SK-N-SH (cell line): ENCODE measurements around the gene ZSWIM3. TPM values are rescaled to one million over a fixed set of nuclear protein-coding genes. Genes with fewer than 3 reads are reported as not detected.

Experiments
- CTCF ChIA-PET: fragments of 300-600, 350-600 bp; formaldehyde crosslinking; extraction: SDS; loops from one replicate; lab custom pipeline; 2021; lab: Yijun Ruan, JAX
- POLR2A ChIA-PET: fragments of 350-600 bp; sonication (Branson Sonifier 250); formaldehyde crosslinking; extraction: SDS; loops from one replicate; lab custom pipeline; 2020; ENCODE audit warnings: antibody characterized with exemption, inconsistent platforms; lab: Yijun Ruan, JAX
- DNase-seq: peaks from one replicate; pipeline ENCODE4 v3.0.0; 2012
- H2AFZ ChIP-seq: fragments of 200-600 bp; sonication (generic); 2 replicates; pipeline ENCODE4 v1.8.1; 2016; ENCODE audit warnings: antibody characterized with exemption, mild to moderate bottlenecking, low read depth
- H3F3A ChIP-seq: fragments of 200-600 bp; sonication (generic); replicated peaks from 2 replicates; pipeline ENCODE3; 2016; ENCODE audit warnings: antibody characterized with exemption, mild to moderate bottlenecking; ENCODE audit not compliant: insufficient read depth
- H3K27ac ChIP-seq, 2 experiments: fragments of 200-500 bp in 1 of 2; fragments of 200-600 bp in 1 of 2; sonication (Bioruptor generic) in 1 of 2; sonication (generic), shearing (Covaris generic) in 1 of 2; 2 replicates each; pipeline versions ENCODE4 v1.5.1 to v1.6.1; 2014 to 2016; ENCODE audit warnings: low read depth in 2 of 2, inconsistent platforms in 1 of 2, low read length in 1 of 2, mild to moderate bottlenecking in 1 of 2, mixed read lengths in 1 of 2
- H3K27me3 ChIP-seq: fragments of 200-600 bp; sonication (generic), shearing (Covaris generic); 2 replicates; pipeline ENCODE4 v1.6.1; 2016; ENCODE audit warnings: mixed run types; ENCODE audit not compliant: insufficient read depth
- H3K36me3 ChIP-seq, 2 experiments: fragments of 200-500 bp in 1 of 2; fragments of 200-600 bp in 1 of 2; sonication (Bioruptor generic) in 1 of 2; sonication (generic) in 1 of 2; replicated peaks in 1 of 2; 2 replicates each; pipeline versions ENCODE3 to v1.5.1; 2014 to 2016; ENCODE audit warnings: low read length in 1 of 2, mild to moderate bottlenecking in 1 of 2; ENCODE audit not compliant: insufficient read depth in 2 of 2, control insufficient read depth in 1 of 2
- H3K4me1 ChIP-seq, 2 experiments: fragments of 200-500 bp in 1 of 2; fragments of 200-600 bp in 1 of 2; sonication (Bioruptor generic) in 1 of 2; sonication (generic), shearing (Covaris generic) in 1 of 2; 2 replicates each; pipeline versions ENCODE4 v1.5.1 to v1.6.1; 2014 to 2016; ENCODE audit warnings: low read depth in 1 of 2, low read length in 1 of 2, mixed run types in 1 of 2; ENCODE audit not compliant: insufficient read depth in 2 of 2, control insufficient read depth in 1 of 2
- H3K4me2 ChIP-seq: fragments of 200-600 bp; sonication (generic), shearing (Covaris generic); 2 replicates; pipeline ENCODE4 v1.6.1; 2017; ENCODE audit warnings: mixed run types
- H3K4me3 ChIP-seq, 2 experiments: fragments of 200-500 bp in 1 of 2; fragments of 200-600 bp in 1 of 2; sonication (Bioruptor generic) in 1 of 2; sonication (generic), shearing (Covaris generic) in 1 of 2; 2 replicates each; pipeline versions ENCODE4 v1.5.1 to v1.8.1; 2014 to 2016; ENCODE audit warnings: low read depth in 2 of 2, inconsistent platforms in 1 of 2, low read length in 1 of 2, mild to moderate bottlenecking in 1 of 2, mixed read lengths in 1 of 2, moderate library complexity in 1 of 2
- H3K79me2 ChIP-seq: fragments of 200-600 bp; sonication (generic); 2 replicates; pipeline ENCODE4 v1.8.1; 2017; ENCODE audit warnings: mild to moderate bottlenecking; ENCODE audit not compliant: insufficient read depth
- H3K9ac ChIP-seq: fragments of 200-600 bp; sonication (generic); 2 replicates; pipeline ENCODE4 v1.6.1; 2017; ENCODE audit warnings: mixed run types
- H3K9me2 ChIP-seq: fragments of 200-600 bp; sonication (generic); 2 replicates; pipeline ENCODE4 v1.6.1; 2017; ENCODE audit warnings: mixed run types
- H3K9me3 ChIP-seq: fragments of 200-600 bp; sonication (generic); 2 replicates; pipeline ENCODE4 v1.6.1; 2017; ENCODE audit warnings: mixed run types, mild to moderate bottlenecking, moderate library complexity
- H4K20me1 ChIP-seq: fragments of 200-600 bp; sonication (generic); 2 replicates; pipeline ENCODE4 v1.6.1; 2017; ENCODE audit warnings: mild to moderate bottlenecking, mixed run types; ENCODE audit not compliant: insufficient read depth
- CHD2 ChIP-seq: fragments of 150-350 bp; IDR thresholded peaks from 2 replicates; pipeline ENCODE4 v1.6.1; 2018; ENCODE audit warnings: low read length; ENCODE audit not compliant: partially characterized antibody
- CTCF ChIP-seq: fragments of 200-600 bp; sonication (generic); IDR thresholded peaks from 2 replicates; pipeline ENCODE4 v1.6.1; 2017; ENCODE audit warnings: antibody characterized with exemption, mild to moderate bottlenecking, moderate library complexity
- ELF1 ChIP-seq: IDR thresholded peaks from 2 replicates; pipeline ENCODE4 v1.4.0; 2012
- EZH2phosphoT487 ChIP-seq: fragments of 200-600 bp; sonication (generic); IDR thresholded peaks from 2 replicates; pipeline ENCODE4 v1.6.1; 2017; ENCODE audit warnings: low read depth, mixed run types, mild to moderate bottlenecking, antibody characterized with exemption, moderate library complexity, borderline replicate concordance
- FOSL2 ChIP-seq: IDR thresholded peaks from 2 replicates; pipeline ENCODE4 v1.4.0; 2012; ENCODE audit warnings: low read depth, mild to moderate bottlenecking, moderate library complexity, borderline replicate concordance
- FOXJ3 ChIP-seq: sonication (generic); formaldehyde crosslinking; IDR thresholded peaks from 2 replicates; pipeline ENCODE4 v1.5.1; 2020; ENCODE audit warnings: mild to moderate bottlenecking, missing genetic modification reagents
- JUND ChIP-seq: IDR thresholded peaks from 2 replicates; pipeline ENCODE4 v1.4.0; 2012
- MAX ChIP-seq: IDR thresholded peaks from 2 replicates; pipeline ENCODE4 v1.4.0; 2012; ENCODE audit warnings: low read depth
- MEF2A ChIP-seq: IDR thresholded peaks from 2 replicates; pipeline ENCODE4 v1.4.0; 2012; ENCODE audit warnings: low read depth, borderline replicate concordance
- NRF1 ChIP-seq: IDR thresholded peaks from 2 replicates; pipeline ENCODE4 v1.6.1; 2012; ENCODE audit warnings: low read depth, mild to moderate bottlenecking, low read length
- RAD21 ChIP-seq: IDR thresholded peaks from 2 replicates; pipeline ENCODE4 v1.6.1; 2012; ENCODE audit warnings: mild to moderate bottlenecking, low read length
- SMC3 ChIP-seq: IDR thresholded peaks from 2 replicates; pipeline ENCODE4 v1.6.1; 2012; ENCODE audit warnings: low read depth, low read length, improper control_type of control experiment
- TCF12 ChIP-seq: IDR thresholded peaks from 2 replicates; pipeline ENCODE4 v1.4.0; 2012
- YY1 ChIP-seq: IDR thresholded peaks from 2 replicates; pipeline ENCODE4 v1.4.0; 2012; ENCODE audit warnings: low read depth, mild to moderate bottlenecking
- WGBS: methylation state at CpG from one replicate; pipeline ENCODE4 v1.1.6; 2017; ENCODE audit warnings: low lambda C conversion rate; 5-methylcytosine and 5-hydroxymethylcytosine counted together
- polyA plus RNA-seq, 3 experiments: library from polyadenylated mRNA; depleted of rRNA; stranded (reverse); fragments of >200 nt; gene quantifications; 2 replicates each; pipeline ENCODE4 v1.2.3, GENCODE V29; 2012
- TF ChIP-seq, protein P1 (sequence below): IDR thresholded peaks from 2 replicates; pipeline ENCODE4 v1.4.0; 2012; ENCODE audit warnings: low read depth, borderline replicate concordance
- TF ChIP-seq, protein P2 (sequence below): IDR thresholded peaks from 2 replicates; pipeline ENCODE4; 2012
- TF ChIP-seq, protein P3 (sequence below): fragments of 150-350 bp; IDR thresholded peaks from 2 replicates; pipeline ENCODE4 v1.6.1; 2017; ENCODE audit warnings: antibody characterized with exemption, low read length, low read depth, borderline replicate concordance
- TF ChIP-seq, protein P4 (sequence below): IDR thresholded peaks from 2 replicates; pipeline ENCODE4 v1.4.0; 2012; ENCODE audit warnings: low read depth, borderline replicate concordance

ZSWIM3 gene
- polyA plus RNA-seq, 1 of the 3 experiments (the other 2 are of a cell fraction): 2.3 TPM

GRCh38 chr20:45874576-45874975 is 17.2 kb downstream of the ZSWIM3 start:
- TF ChIP-seq CHD2 (no peak), FOXJ3 (CRISPR knock-in tag) (no peak), YY1 (no peak), MEF2A (no peak), RAD21 (no peak), NRF1 (no peak), TCF12 (no peak), JUND (no peak)
- TF ChIP-seq, protein P1, sequence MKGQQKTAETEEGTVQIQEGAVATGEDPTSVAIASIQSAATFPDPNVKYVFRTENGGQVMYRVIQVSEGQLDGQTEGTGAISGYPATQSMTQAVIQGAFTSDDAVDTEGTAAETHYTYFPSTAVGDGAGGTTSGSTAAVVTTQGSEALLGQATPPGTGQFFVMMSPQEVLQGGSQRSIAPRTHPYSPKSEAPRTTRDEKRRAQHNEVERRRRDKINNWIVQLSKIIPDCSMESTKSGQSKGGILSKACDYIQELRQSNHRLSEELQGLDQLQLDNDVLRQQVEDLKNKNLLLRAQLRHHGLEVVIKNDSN: no peak
- TF ChIP-seq, protein P2, sequence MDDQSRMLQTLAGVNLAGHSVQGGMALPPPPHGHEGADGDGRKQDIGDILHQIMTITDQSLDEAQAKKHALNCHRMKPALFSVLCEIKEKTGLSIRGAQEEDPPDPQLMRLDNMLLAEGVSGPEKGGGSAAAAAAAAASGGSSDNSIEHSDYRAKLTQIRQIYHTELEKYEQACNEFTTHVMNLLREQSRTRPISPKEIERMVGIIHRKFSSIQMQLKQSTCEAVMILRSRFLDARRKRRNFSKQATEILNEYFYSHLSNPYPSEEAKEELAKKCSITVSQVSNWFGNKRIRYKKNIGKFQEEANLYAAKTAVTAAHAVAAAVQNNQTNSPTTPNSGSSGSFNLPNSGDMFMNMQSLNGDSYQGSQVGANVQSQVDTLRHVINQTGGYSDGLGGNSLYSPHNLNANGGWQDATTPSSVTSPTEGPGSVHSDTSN: no peak
- TF ChIP-seq, protein P3, sequence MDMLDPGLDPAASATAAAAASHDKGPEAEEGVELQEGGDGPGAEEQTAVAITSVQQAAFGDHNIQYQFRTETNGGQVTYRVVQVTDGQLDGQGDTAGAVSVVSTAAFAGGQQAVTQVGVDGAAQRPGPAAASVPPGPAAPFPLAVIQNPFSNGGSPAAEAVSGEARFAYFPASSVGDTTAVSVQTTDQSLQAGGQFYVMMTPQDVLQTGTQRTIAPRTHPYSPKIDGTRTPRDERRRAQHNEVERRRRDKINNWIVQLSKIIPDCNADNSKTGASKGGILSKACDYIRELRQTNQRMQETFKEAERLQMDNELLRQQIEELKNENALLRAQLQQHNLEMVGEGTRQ: no peak
- TF ChIP-seq, protein P4, sequence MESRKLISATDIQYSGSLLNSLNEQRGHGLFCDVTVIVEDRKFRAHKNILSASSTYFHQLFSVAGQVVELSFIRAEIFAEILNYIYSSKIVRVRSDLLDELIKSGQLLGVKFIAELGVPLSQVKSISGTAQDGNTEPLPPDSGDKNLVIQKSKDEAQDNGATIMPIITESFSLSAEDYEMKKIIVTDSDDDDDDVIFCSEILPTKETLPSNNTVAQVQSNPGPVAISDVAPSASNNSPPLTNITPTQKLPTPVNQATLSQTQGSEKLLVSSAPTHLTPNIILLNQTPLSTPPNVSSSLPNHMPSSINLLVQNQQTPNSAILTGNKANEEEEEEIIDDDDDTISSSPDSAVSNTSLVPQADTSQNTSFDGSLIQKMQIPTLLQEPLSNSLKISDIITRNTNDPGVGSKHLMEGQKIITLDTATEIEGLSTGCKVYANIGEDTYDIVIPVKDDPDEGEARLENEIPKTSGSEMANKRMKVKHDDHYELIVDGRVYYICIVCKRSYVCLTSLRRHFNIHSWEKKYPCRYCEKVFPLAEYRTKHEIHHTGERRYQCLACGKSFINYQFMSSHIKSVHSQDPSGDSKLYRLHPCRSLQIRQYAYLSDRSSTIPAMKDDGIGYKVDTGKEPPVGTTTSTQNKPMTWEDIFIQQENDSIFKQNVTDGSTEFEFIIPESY: no peak
- H3K79me2 ChIP-seq: no peaks in the 10 kb centered on the region
- no peak overlapping the region for H3K4me3 ChIP-seq
- H3K36me3 ChIP-seq: peaks cover 0 to 4% of the 10 kb centered on the region in 2 experiments
- ChIA-PET CTCF (interaction anchor here (1.3 to 2.2 kb wide), 3 partner anchors 11 to 95 kb away, joined by 3 to 8 read pairs (median 3); partner anchors contain the start of gene NEURL2), POLR2A (interaction anchor here (1.2 kb wide), 1 partner anchor 17 kb away, joined by 3 read pairs; the partner anchor contains the start of gene CTSA)
- DNase-seq: no peak
- WGBS: 81% methylated on average over 4 of the region's 4 CpGs
- H4K20me1 ChIP-seq: no peaks in the 10 kb centered on the region
- H3K4me1 ChIP-seq: no peaks in the 10 kb centered on the region
- no peaks in the 10 kb centered on the region for H3K9me3 ChIP-seq
- no peak overlapping the region for H3K9ac ChIP-seq
- no peak overlapping the region for H3K27ac ChIP-seq
- H2AFZ ChIP-seq: no peak overlapping the region
- H3K27me3 ChIP-seq: no peaks in the 10 kb centered on the region
- H3F3A ChIP-seq: no peaks in the 10 kb centered on the region
- H3K9me2 ChIP-seq: no peaks in the 10 kb centered on the region
- H3K4me2 ChIP-seq: no peak overlapping the region

DNA sequence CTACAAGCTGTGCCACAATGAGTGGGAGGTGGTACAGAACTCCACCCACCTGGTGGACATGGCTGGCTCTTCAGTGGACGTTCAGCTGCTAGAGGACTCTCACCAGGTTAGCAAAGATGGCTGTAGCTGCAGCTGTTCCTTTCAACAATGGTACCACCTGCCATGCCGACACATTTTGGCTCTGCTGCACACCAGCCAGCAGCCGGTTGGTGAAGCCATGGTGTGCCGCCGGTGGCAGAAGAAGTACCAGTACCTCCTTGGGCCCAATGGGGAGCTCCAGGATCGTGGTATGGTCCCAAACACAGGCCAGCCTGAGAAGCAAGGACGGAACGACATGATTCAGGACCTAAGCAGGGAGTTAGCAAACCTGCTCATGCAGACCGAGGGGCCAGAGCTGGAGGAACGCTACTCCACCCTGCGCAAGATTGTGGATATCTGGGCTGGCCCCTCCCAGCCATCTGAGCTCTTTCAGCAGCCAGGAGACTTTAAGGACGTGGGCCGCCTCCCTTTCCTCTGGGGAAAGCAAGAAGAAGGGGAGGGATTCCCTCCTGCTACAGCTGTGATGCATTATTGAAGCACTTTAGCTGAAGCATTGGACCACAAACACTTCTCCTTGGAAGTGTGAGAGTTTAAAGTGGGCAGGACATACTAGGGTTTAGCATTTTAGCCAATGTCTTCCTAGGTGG is 20.8 kb downstream of the ZSWIM3 start:
- H3K4me1 ChIP-seq: peaks cover 0 to 3% of the 10 kb centered on the region in 2 experiments; a peak in 1 of 4 replicates
- no peaks in the 10 kb centered on the region for H3F3A ChIP-seq
- no peaks in the 10 kb centered on the region for H4K20me1 ChIP-seq
- H3K9ac ChIP-seq: no peak overlapping the region
- DNase-seq: no peak
- ChIA-PET CTCF (interaction anchor here (0.6 to 1.0 kb wide), 2 partner anchors 12 to 504 kb away, joined by 3 read pairs; no protein-coding TSS in a partner anchor), POLR2A (no interaction called here)
- H3K4me3 ChIP-seq: no peak overlapping the region
- 82% methylated on average over 10 of the region's 13 CpGs for WGBS
- H3K27me3 ChIP-seq: no peaks in the 10 kb centered on the region
- no peak overlapping the region for H2AFZ ChIP-seq
- no peak overlapping the region for H3K27ac ChIP-seq
- H3K4me2 ChIP-seq: no peak overlapping the region
- peaks cover 14% of the 10 kb centered on the region for H3K79me2 ChIP-seq
- no peaks in the 10 kb centered on the region for H3K9me2 ChIP-seq
- H3K9me3 ChIP-seq: no peaks in the 10 kb centered on the region
- peaks cover 3 to 11% of the 10 kb centered on the region in 2 experiments for H3K36me3 ChIP-seq
- TF ChIP-seq SMC3 (no peak), CTCF (no peak), ELF1 (no peak), MAX (no peak), RAD21 (no peak), EZH2phosphoT487 (no peak), FOSL2 (no peak)
